Glutamatergic neuron (in vitro differentiated cells): ENCODE data around the gene TLL2. TPM values are rescaled to one million over a fixed set of nuclear protein-coding genes. Genes with fewer than 3 reads are reported as not detected.

ENCODE experiments used
- DNase-seq: peaks from one replicate; pipeline ENCODE4 v3.0.0; 2022
- H3K27ac Mint-ChIP-seq: one replicate; pipeline ENCODE4 v1.8.0; 2020; ENCODE audit warnings: mild to moderate bottlenecking, mixed read lengths, inconsistent platforms; ENCODE audit not compliant: unreplicated experiment
- H3K27me3 Mint-ChIP-seq: one replicate; pipeline ENCODE4 v1.8.0; 2020; ENCODE audit warnings: mild to moderate bottlenecking, moderate library complexity, mixed read lengths, inconsistent platforms; ENCODE audit not compliant: unreplicated experiment
- H3K36me3 Mint-ChIP-seq: one replicate; pipeline ENCODE4 v1.8.0; 2020; ENCODE audit warnings: mild to moderate bottlenecking, mixed read lengths, inconsistent platforms; ENCODE audit not compliant: unreplicated experiment
- H3K4me1 Mint-ChIP-seq: one replicate; pipeline ENCODE4 v1.8.0; 2020; ENCODE audit warnings: mild to moderate bottlenecking, low read depth, mixed read lengths, inconsistent platforms; ENCODE audit not compliant: unreplicated experiment
- H3K4me3 Mint-ChIP-seq: one replicate; pipeline ENCODE4 v1.8.0; 2020; ENCODE audit warnings: mild to moderate bottlenecking, mixed read lengths, inconsistent platforms; ENCODE audit not compliant: unreplicated experiment
- H3K9me3 Mint-ChIP-seq: one replicate; pipeline ENCODE4 v1.8.0; 2020; ENCODE audit warnings: mild to moderate bottlenecking, moderate library complexity, mixed read lengths, inconsistent platforms; ENCODE audit not compliant: unreplicated experiment
- CTCF ChIP-seq: fragments of 200-600 bp; sonication (generic); IDR thresholded peaks from one replicate; pipeline ENCODE4 v1.5.0; 2021; ENCODE audit not compliant: partially characterized antibody, unreplicated experiment
- total RNA-seq: library from RNA; stranded (reverse); fragmentation: NEBNext Ultra II Directional; extraction: Animal tissue kit (Norgen Biotek cat#: 25700); gene quantifications from one replicate; pipeline ENCODE4 v1.2.1, GENCODE V29; 2021; ENCODE audit not compliant: unreplicated experiment

The TLL2 gene
- total RNA-seq, 1 donor from 2014 or later = 0.17 TPM

GRCh38 chr10:96536129-96536528 is 22.4 kb upstream of the TLL2 start:
- Mint-ChIP-seq H3K27ac (no peak overlapping the region), H3K9me3 (no peaks in the 10 kb centered on the region), H3K4me1 (no peaks in the 10 kb centered on the region), H3K36me3 (no peaks in the 10 kb centered on the region), H3K4me3 (no peak overlapping the region), H3K27me3 (peaks cover 2% of the 10 kb centered on the region)
- DNase-seq = no peak
- no peak for TF ChIP-seq CTCF

- peaks cover 2% of the 10 kb centered on the region for H3K27me3 Mint-ChIP-seq
- no peaks in the 10 kb centered on the region for H3K36me3 Mint-ChIP-seq
- no peak for DNase-seq
- TF ChIP-seq CTCF = no peak
- no peaks in the 10 kb centered on the region for H3K9me3 Mint-ChIP-seq
- no peaks in the 10 kb centered on the region for H3K4me1 Mint-ChIP-seq
- H3K27ac Mint-ChIP-seq = no peak overlapping the region
- no peak overlapping the region for H3K4me3 Mint-ChIP-seq
These were observed 18.8 kb upstream of the TLL2 start for GRCh38 chr10:96532523-96532922.

GRCh38 chr10:96529634-96530279 is 16.0 kb upstream of the TLL2 start:
- Mint-ChIP-seq H3K4me1 (no peaks in the 10 kb centered on the region), H3K36me3 (no peaks in the 10 kb centered on the region), H3K4me3 (no peak overlapping the region), H3K27me3 (peaks cover 2% of the 10 kb centered on the region), H3K27ac (no peak overlapping the region), H3K9me3 (no peaks in the 10 kb centered on the region)
- no peak for TF ChIP-seq CTCF
- DNase-seq = no peak

GRCh38 chr10:96524741-96525140 is 11.0 kb upstream of the TLL2 start:
- Mint-ChIP-seq H3K36me3 (no peaks in the 10 kb centered on the region), H3K4me3 (no peak overlapping the region), H3K4me1 (no peaks in the 10 kb centered on the region), H3K27me3 (no peaks in the 10 kb centered on the region), H3K9me3 (no peaks in the 10 kb centered on the region), H3K27ac (no peak overlapping the region)
- DNase-seq = no peak
- no peak for TF ChIP-seq CTCF

GRCh38 chr10:96517284-96517683 is 3.6 kb upstream of the TLL2 start:
- Mint-ChIP-seq H3K27me3 (peaks cover 2% of the 10 kb centered on the region), H3K4me3 (no peak overlapping the region), H3K4me1 (no peaks in the 10 kb centered on the region), H3K9me3 (peaks cover 3% of the 10 kb centered on the region), H3K27ac (no peak overlapping the region), H3K36me3 (no peaks in the 10 kb centered on the region)
- DNase-seq = no peak
- no peak for TF ChIP-seq CTCF
